VCaP (cell line): ENCODE measurements around the gene PHF21A.

Experiments used
- H3K27ac ChIP-seq: fragments of 450-650 bp; 2 replicates; pipeline ENCODE4 v1.5.1; 2017
- TF ChIP-seq, protein P1 (sequence below): fragments of 450-650 bp; conservative IDR thresholded peaks from 2 replicates; pipeline ENCODE4 v1.5.1; 2017; ENCODE audit warnings: mild to moderate bottlenecking, moderate library complexity

Gene PHF21A

DNA sequence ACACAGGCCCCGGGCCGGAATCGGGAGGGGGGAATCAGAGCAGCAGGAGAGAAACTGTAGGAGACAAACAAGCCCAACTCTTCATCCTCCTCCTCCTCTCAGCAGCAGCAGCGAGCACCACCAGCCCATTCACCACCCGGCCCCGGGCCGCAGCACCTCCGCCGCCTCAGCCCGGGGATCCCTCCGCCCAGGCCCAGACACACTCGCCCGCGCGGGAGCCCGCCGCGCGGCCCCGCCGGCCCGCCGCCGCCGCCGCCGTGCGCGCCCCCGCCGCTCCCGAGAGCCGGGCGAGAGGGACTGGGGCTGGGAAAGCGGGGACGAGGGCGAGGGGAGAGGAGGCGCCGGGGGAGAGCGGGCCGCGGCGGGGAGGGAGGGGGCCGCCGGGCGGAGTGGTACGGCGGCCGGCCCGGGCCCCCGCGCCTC lies at the start of gene PHF21A:
TSS of gene PHF21A (minus strand) at position 154 of the 423 bp plus-strand sequence. CDS start 37,235 bp downstream, outside the sequence.
- TF ChIP-seq, protein P1, sequence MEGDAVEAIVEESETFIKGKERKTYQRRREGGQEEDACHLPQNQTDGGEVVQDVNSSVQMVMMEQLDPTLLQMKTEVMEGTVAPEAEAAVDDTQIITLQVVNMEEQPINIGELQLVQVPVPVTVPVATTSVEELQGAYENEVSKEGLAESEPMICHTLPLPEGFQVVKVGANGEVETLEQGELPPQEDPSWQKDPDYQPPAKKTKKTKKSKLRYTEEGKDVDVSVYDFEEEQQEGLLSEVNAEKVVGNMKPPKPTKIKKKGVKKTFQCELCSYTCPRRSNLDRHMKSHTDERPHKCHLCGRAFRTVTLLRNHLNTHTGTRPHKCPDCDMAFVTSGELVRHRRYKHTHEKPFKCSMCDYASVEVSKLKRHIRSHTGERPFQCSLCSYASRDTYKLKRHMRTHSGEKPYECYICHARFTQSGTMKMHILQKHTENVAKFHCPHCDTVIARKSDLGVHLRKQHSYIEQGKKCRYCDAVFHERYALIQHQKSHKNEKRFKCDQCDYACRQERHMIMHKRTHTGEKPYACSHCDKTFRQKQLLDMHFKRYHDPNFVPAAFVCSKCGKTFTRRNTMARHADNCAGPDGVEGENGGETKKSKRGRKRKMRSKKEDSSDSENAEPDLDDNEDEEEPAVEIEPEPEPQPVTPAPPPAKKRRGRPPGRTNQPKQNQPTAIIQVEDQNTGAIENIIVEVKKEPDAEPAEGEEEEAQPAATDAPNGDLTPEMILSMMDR = no peak
- H3K27ac ChIP-seq = peak within 1 kb of the TSS; percentile 93

DNA sequence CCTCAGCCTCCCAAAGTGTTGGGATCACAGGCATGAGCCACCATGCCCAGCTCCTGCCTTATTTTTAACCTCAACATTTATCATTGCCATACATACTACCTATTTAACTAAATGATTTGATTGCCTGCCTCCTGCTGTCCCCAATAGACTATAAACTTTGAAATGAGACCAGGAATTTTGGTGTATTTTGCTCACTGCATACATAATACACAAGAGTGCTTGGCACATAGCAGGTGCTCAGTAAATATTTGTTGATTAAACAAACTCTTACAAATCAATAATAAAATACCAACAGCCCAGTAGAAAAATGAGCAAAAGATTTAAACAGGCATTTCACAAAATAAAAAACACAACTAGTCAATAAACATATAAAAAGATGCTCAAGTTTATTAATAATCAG lies 49.5 kb upstream of the PHF21A start:
- TF ChIP-seq, protein P1 = no peak
- peak overlapping the region; percentile 21; the same call in 1 of the 2 replicates for H3K27ac ChIP-seq

DNA sequence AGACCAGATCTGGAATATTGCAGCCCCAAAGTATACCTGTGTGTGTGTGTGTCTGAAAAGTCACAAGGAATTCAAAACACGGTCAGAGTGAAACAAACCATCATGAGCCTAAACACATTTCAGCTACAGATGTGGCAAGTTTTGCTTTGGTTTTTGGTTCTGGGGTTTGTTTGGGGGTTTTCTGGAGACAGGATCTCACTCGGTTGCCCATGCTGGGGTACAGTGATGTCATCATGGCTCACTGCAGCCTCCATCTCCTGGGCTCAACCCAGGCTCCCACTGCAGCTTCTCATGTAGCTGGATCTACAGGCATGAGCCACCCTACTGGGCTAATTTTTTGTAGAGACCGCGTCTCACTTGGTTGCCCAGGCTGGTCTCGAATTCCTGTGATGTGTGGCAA lies 41.4 kb upstream of the PHF21A start:
- no peak overlapping the region for H3K27ac ChIP-seq
- TF ChIP-seq, protein P1 = no peak

DNA sequence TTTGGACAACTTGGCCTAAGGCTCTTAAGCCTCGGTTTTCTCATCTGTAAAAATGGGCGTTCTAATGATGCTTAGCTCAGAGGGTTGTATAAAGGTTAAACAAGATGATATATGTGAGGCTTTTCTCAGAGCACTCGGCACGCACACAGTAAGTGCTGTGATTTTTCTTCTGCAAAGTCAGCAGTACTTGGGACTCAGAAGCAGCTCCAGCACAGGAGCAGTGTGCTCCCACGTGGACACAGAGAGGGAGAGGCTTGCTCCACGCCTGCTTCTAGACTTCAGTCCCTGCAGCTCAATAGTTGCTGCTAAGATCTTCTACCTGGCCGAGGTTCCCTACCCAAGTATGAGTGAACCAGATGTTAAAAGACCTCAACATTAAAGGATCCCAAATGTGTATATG lies 39.9 kb upstream of the PHF21A start:
- TF ChIP-seq, protein P1 = no peak
- no peak overlapping the region for H3K27ac ChIP-seq

DNA sequence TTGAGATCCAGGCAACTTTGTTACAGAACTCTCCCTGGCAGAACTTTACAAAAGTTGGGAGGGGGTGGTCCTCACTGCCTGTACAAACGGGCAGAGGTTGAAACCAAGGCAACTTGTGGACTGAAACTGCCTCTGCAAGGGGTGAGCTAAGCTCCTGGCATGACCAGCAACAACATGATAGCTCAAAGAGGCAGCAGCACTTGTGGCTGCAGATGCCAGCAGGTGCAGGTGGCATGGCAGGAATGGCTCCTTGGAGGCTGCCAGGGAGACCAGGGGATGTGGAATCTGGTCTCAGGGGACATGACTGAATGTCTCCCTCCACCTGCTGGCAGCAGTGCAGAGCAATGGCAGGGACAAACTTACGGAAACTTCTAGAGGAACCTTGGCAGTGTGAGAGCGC lies 38.8 kb upstream of the PHF21A start:
- H3K27ac ChIP-seq = no peak overlapping the region
- TF ChIP-seq, protein P1 = no peak

DNA sequence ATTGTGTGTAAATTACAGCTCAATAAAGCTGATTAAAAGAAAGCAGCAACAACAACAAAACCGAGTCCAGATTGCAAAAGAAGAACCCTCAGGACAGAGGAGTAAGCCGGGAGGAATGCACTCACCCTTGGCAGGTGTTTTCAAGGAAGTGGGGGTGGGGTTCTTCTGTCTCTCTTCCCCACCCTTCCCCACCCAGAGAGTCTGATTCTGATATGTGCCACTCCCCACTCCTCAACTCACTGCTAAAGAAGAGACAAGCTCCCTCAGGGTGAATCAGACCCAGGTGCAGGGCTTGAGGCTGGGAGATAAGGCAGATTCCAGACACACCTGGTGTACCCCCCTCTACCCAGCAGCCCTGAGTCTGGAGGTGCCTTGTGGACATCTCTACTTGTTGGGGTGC lies 38.4 kb upstream of the PHF21A start:
- TF ChIP-seq, protein P1 = no peak

DNA sequence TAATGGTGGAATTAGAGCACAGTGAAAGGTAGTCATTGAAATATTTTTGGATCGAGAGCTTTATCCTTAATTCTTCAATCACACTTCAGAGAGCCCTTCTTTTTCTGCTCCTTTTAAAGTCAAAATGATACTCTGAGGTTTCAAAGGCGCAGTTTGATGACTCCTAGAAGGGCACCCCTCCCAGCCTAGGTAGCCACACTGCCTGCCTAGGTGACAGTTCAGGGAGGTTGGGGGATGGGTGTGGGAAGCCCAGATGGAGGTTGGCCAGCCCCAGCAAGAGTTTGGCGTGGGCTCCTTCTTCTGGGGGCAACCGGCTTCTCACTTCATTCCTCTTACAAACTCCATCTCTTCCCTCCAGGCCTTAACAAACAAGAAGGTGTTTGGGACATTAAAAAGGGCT lies 28.6 kb upstream of the PHF21A start:
- TF ChIP-seq, protein P1 = no peak
- H3K27ac ChIP-seq = no peak overlapping the region

More for the DNA sequence above, 38.4 kb upstream of the PHF21A start:
- no peak overlapping the region for H3K27ac ChIP-seq
